HepG2 (cell line): ENCODE results near the gene ABHD3. TPM values are rescaled to one million over a fixed set of nuclear protein-coding genes. Genes with fewer than 3 reads are reported as not detected.

ENCODE experiments used
- ARNT2 ChIP-seq: sonication (generic); formaldehyde crosslinking; IDR thresholded peaks from 2 replicates; pipeline ENCODE4 v1.8.0; 2022; ENCODE audit warnings: mild to moderate bottlenecking, low read depth, missing genetic modification reagents, moderate library complexity
- FIP1L1 ChIP-seq: fragments of 200-400 bp; formaldehyde crosslinking; IDR thresholded peaks from 2 replicates; pipeline ENCODE4 v1.6.1; 2018; ENCODE audit warnings: low read depth, mild to moderate bottlenecking, low read length, moderate library complexity, borderline replicate concordance; ENCODE audit not compliant: insufficient read depth
- GPN1 ChIP-seq: sonication (generic); formaldehyde crosslinking; IDR thresholded peaks from 2 replicates; pipeline ENCODE4 v1.5.1; 2020; ENCODE audit warnings: missing genetic modification reagents, borderline replicate concordance
- HIVEP1 ChIP-seq: sonication (generic); formaldehyde crosslinking; IDR thresholded peaks from 2 replicates; pipeline ENCODE4 v1.4.0; 2020; ENCODE audit warnings: mild to moderate bottlenecking, missing genetic modification reagents
- HNRNPUL1 ChIP-seq: fragments of 200-400 bp; formaldehyde crosslinking; IDR thresholded peaks from 2 replicates; pipeline ENCODE4 v1.6.1; 2017; ENCODE audit warnings: low read depth, mild to moderate bottlenecking, low read length, moderate library complexity
- HOXA5 ChIP-seq: sonication (generic); formaldehyde crosslinking; IDR thresholded peaks from 2 replicates; pipeline ENCODE4 v1.4.0; 2020; ENCODE audit warnings: missing genetic modification reagents
- KLF16 ChIP-seq, 2 experiments: sonication (generic) in 1 of 2; formaldehyde crosslinking in 1 of 2; IDR thresholded peaks; 2 replicates each; pipeline versions ENCODE4 v1.6.1 to v1.8.0; 2016 to 2023; ENCODE audit warnings: missing genetic modification reagents in 2 of 2, missing compliant biosample characterization in 1 of 2
- MAZ ChIP-seq, 2 experiments: sonication (generic) in 1 of 2; formaldehyde crosslinking in 1 of 2; IDR thresholded peaks; 2 replicates each; pipeline versions ENCODE4 v1.5.0 to v1.6.1; 2012 to 2020; ENCODE audit warnings: low read depth in 2 of 2, mild to moderate bottlenecking in 2 of 2, borderline replicate concordance in 1 of 2, improper control_type of control experiment in 1 of 2, low read length in 1 of 2, missing genetic modification reagents in 1 of 2, moderate library complexity in 1 of 2
- NPAS2 ChIP-seq: sonication (generic); formaldehyde crosslinking; IDR thresholded peaks from 2 replicates; pipeline ENCODE4 v1.8.0; 2022; ENCODE audit warnings: mild to moderate bottlenecking, missing genetic modification reagents, borderline replicate concordance
- ONECUT2 ChIP-seq: sonication (generic); formaldehyde crosslinking; IDR thresholded peaks from 2 replicates; pipeline ENCODE4 v1.4.0; 2020; ENCODE audit warnings: missing genetic modification reagents
- PAX8 ChIP-seq: sonication (generic); formaldehyde crosslinking; IDR thresholded peaks from 2 replicates; pipeline ENCODE4 v1.8.0; 2022; ENCODE audit warnings: mild to moderate bottlenecking, missing genetic modification reagents, borderline replicate concordance
- PLRG1 ChIP-seq: fragments of 450-650 bp; conservative IDR thresholded peaks from 2 replicates; pipeline ENCODE4 v1.6.1; 2016
- RNF2 ChIP-seq: fragments of 450-650 bp; conservative IDR thresholded peaks from 2 replicates; pipeline ENCODE4 v1.6.1; 2016; ENCODE audit warnings: low read depth
- SOX13 ChIP-seq, 3 experiments: fragments of 450-650 bp in 1 of 3; sonication (generic) in 1 of 3; formaldehyde crosslinking in 1 of 3; IDR thresholded peaks in 2 of 3; conservative IDR thresholded peaks in 1 of 3; 2 replicates each; pipeline versions ENCODE4 v1.5.0 to v1.6.1; 2016 to 2020; ENCODE audit warnings: antibody characterized with exemption in 1 of 3, mild to moderate bottlenecking in 1 of 3, missing compliant biosample characterization in 1 of 3, missing genetic modification reagents in 1 of 3, moderate library complexity in 1 of 3
- SP140L ChIP-seq: sonication (generic); formaldehyde crosslinking; IDR thresholded peaks from 2 replicates; pipeline ENCODE4 v1.4.0; 2020; ENCODE audit warnings: missing genetic modification reagents, borderline replicate concordance
- TGIF2 ChIP-seq: IDR thresholded peaks from 2 replicates; pipeline ENCODE4 v1.6.1; 2016; ENCODE audit warnings: control low read depth, missing compliant biosample characterization
- ZBTB26 ChIP-seq: IDR thresholded peaks from 2 replicates; pipeline ENCODE4 v1.6.1; 2016; ENCODE audit warnings: missing compliant biosample characterization, missing genetic modification reagents, borderline replicate concordance
- ZGPAT ChIP-seq: IDR thresholded peaks from 2 replicates; pipeline ENCODE4 v1.6.1; 2016; ENCODE audit warnings: mild to moderate bottlenecking
- ZNF282 ChIP-seq: fragments of 450-650 bp; IDR thresholded peaks from 2 replicates; pipeline ENCODE4 v1.6.1; 2018; ENCODE audit not compliant: partially characterized antibody
- ZNF556 ChIP-seq: sonication (generic); formaldehyde crosslinking; IDR thresholded peaks from 2 replicates; pipeline ENCODE4 v1.4.0; 2020; ENCODE audit warnings: mild to moderate bottlenecking, missing genetic modification reagents, borderline replicate concordance
- ZNF580 ChIP-seq: IDR thresholded peaks from 2 replicates; pipeline ENCODE4 v1.6.1; 2016; ENCODE audit warnings: low read depth, borderline replicate concordance
- ZNF598 ChIP-seq: sonication (generic); formaldehyde crosslinking; IDR thresholded peaks from 2 replicates; pipeline ENCODE4 v1.5.1; 2020; ENCODE audit warnings: mild to moderate bottlenecking, missing genetic modification reagents, borderline replicate concordance
- ZNF850 ChIP-seq: sonication (generic); formaldehyde crosslinking; conservative IDR thresholded peaks from 2 replicates; pipeline ENCODE4 v1.9.0; 2021; ENCODE audit warnings: mild to moderate bottlenecking, missing genetic modification reagents
- ZSCAN12 ChIP-seq: sonication (generic); formaldehyde crosslinking; IDR thresholded peaks from 2 replicates; pipeline ENCODE4 v1.9.0; 2021; ENCODE audit warnings: mild to moderate bottlenecking, missing genetic modification reagents
- polyA plus RNA-seq, 8 experiments: library from polyadenylated mRNA; depleted of rRNA in 3 of 8; stranded (reverse) in 7 of 8; unstranded in 1 of 8; fragments of >200 nt; fragmentation: Illumina TruSeq in 4 of 8; extraction: Trizol in 4 of 8; gene quantifications; 2 replicates each; pipeline versions ENCODE4 v1.2.1 to v1.2.3, GENCODE V29; 2011 to 2016; ENCODE audit warnings: low read depth in 4 of 8, missing spikeins in 1 of 8, mixed read lengths in 1 of 8; ENCODE audit not compliant: insufficient read depth in 1 of 8
- total RNA-seq, 5 experiments: library from RNA; depleted of rRNA; stranded (reverse); fragments of >200 nt; fragmentation: Illumina TruSeq; extraction: Trizol; gene quantifications; 2 replicates each; pipeline ENCODE4 v1.2.3, GENCODE V29; 2016; ENCODE audit warnings: low read depth in 1 of 5
- TF ChIP-seq, protein P1 (sequence below): sonication (generic); formaldehyde crosslinking; conservative IDR thresholded peaks from 2 replicates; pipeline ENCODE4 v1.4.0; 2020; ENCODE audit warnings: missing genetic modification reagents

The ABHD3 gene
- total and polyA plus RNA-seq, 2 of the 13 experiments (the other 11 are each of a cell fraction or from before 2014, with no cell fraction given): 32.1 to 40.2 TPM

DNA sequence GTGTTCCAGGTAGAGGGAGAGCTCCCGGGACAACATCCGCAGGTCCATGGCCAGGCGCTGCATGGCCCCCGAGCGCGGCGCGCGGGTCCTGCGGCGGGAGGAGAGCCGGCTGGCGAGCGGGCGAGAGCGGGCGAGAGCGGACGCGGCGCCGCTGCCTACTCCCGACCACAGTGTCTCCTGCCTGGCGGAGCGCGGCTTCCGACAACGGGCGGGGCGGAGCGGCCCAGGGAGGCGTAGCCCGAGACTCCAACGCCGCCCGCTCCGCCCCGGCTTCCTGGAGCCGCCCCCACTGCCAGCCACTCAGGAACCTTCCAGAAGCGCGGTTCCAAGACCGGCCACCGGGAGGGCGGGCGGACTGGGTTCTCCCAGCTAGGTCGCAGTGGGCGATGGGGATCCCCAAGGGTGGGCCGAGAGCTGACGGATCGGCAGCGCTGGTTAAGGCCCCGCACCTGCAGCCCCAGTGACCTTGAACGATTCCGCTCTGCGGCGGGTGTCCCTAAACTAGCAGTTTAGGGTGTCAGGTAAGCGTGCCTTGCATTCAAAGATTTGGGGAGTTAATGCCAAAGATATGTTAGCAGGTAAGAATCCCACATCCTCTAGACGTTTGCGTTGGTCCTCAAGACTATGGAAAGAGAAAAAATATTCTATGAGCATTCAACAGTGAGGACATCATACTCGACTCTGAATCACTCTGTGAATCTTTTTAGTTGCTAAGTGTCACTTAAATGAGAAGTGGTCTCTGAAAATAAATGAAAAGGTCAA is at the start of gene ABHD3 (continued):
- TF ChIP-seq ZGPAT (CRISPR knock-in tag) (no peak), HNRNPUL1 (no peak), ZSCAN12 (CRISPR knock-in tag) (no peak), HOXA5 (CRISPR knock-in tag) (no peak), ZNF282 (no peak), GPN1 (no peak), HIVEP1 (CRISPR knock-in tag) (peak; percentile 88), ARNT2 (CRISPR knock-in tag) (no peak), ZNF850 (CRISPR knock-in tag) (no peak), NPAS2 (CRISPR knock-in tag) (no peak), ZNF598 (CRISPR knock-in tag) (no peak), SOX13 (IDR thresholded peaks at IDR 0.05) (no peak), SOX13 (CRISPR knock-in tag; conservative IDR thresholded peaks at IDR 0.05 in 1 of 2, IDR thresholded peaks at IDR 0.05 in 1 of 2) (no peak), KLF16 (CRISPR knock-in tag; IDR thresholded peaks at IDR 0.05) (peak in 1 of 2 experiments; percentile 63; a peak in 1 of 4 replicates), ZNF580 (CRISPR knock-in tag) (no peak), SP140L (CRISPR knock-in tag) (no peak), FIP1L1 (no peak), PAX8 (CRISPR knock-in tag) (no peak), PLRG1 (no peak), MAZ (IDR thresholded peaks at IDR 0.05; ENCODE audit: borderline replicate concordance, low read depth, low read length) (peak; percentile 71), MAZ (CRISPR knock-in tag; IDR thresholded peaks at IDR 0.05; ENCODE audit: low read depth) (peak; percentile 75), TGIF2 (CRISPR knock-in tag) (no peak), RNF2 (no peak), ZBTB26 (CRISPR knock-in tag) (peak; percentile 58; the same call in 1 of the 2 replicates), ONECUT2 (CRISPR knock-in tag) (no peak), ZNF556 (CRISPR knock-in tag) (peak; percentile 83)
- TF ChIP-seq, protein P1, sequence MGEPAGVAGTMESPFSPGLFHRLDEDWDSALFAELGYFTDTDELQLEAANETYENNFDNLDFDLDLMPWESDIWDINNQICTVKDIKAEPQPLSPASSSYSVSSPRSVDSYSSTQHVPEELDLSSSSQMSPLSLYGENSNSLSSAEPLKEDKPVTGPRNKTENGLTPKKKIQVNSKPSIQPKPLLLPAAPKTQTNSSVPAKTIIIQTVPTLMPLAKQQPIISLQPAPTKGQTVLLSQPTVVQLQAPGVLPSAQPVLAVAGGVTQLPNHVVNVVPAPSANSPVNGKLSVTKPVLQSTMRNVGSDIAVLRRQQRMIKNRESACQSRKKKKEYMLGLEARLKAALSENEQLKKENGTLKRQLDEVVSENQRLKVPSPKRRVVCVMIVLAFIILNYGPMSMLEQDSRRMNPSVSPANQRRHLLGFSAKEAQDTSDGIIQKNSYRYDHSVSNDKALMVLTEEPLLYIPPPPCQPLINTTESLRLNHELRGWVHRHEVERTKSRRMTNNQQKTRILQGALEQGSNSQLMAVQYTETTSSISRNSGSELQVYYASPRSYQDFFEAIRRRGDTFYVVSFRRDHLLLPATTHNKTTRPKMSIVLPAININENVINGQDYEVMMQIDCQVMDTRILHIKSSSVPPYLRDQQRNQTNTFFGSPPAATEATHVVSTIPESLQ (CRISPR knock-in tag): no peak
